GM19023 (cell line): ENCODE results near the gene SPNS2.

ENCODE experiments used
- ATAC-seq: cut with Tn5 transposase; IDR thresholded peaks from one replicate; pipeline ENCODE4 v1.9.1; 2021; ENCODE audit warnings: mild to moderate bottlenecking, moderate library complexity; ENCODE audit not compliant: unreplicated experiment

SPNS2 gene

GRCh38 chr17:4535667-4536258 is 37.1 kb downstream of the SPNS2 start:
- ATAC-seq: no peak

DNA sequence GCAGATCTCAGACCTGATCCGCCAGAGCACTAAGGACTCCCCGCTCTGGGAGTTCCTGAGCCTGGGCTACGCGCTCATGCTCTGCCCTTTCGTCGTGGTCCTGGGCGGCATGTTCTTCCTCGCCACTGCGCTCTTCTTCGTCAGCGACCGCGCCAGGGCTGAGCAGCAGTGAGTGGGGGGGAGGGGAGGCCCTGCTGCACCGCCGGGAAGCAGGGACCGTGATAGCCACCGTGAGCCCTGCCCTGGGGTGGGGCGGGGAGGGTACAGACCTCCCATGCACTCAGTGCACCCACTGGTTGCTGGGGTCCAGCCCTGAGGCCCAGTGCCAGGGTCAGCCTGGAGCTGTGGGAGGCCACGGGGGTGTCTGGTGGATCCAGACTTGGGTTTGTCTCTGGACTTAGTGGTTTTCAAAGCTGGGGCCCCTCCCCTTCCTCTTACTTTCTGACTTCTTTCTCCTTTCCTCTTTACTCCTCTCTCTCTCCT is 37.6 kb downstream of the SPNS2 start:
- no peak for ATAC-seq

- ATAC-seq: no peak
Observed at GRCh38 chr17:4536742-4537411, 38.2 kb downstream of the SPNS2 start.

GRCh38 chr17:4537451-4538235 is 39.0 kb downstream of the SPNS2 start:
- ATAC-seq: no peak

DNA sequence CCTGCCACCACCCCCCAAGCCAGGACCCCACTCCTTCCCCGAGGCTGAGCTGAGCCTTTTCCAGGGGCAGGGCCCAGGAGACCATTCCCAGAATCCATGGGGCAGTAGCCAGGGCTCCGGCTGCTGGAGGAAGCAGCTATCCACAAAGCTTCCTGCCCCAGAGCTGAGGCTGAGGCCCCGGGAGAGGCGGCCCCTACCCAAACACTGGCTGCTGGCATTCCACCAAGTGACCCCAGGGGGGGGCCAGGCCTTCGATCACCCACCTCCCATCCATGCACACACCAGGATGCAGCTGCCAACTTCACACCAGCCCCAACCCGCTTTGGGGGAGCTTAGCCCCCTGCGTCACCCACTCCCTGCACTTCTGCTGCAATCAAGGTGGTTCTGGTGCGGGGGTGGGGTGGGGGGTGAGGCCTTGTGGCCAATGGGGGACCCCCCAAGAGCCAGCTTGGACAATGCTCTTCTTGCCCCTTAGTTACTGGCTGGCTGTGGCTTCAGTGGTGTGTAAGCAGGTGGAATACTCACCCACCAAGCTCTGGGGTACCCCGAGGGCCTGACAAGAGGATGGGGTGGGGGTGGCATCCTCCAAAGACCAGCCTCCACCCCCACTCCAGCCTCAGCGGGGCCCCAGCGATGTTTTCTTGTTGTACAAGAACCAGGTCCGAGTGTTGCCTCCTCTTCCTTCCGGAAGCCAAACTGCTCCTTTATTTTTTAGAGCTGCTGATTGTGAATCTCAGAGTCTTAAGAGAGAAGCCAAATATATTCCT is 39.7 kb downstream of the SPNS2 start:
- ATAC-seq: no peak

GRCh38 chr17:4539025-4539424 is 40.3 kb downstream of the SPNS2 start:
- no peak for ATAC-seq

DNA sequence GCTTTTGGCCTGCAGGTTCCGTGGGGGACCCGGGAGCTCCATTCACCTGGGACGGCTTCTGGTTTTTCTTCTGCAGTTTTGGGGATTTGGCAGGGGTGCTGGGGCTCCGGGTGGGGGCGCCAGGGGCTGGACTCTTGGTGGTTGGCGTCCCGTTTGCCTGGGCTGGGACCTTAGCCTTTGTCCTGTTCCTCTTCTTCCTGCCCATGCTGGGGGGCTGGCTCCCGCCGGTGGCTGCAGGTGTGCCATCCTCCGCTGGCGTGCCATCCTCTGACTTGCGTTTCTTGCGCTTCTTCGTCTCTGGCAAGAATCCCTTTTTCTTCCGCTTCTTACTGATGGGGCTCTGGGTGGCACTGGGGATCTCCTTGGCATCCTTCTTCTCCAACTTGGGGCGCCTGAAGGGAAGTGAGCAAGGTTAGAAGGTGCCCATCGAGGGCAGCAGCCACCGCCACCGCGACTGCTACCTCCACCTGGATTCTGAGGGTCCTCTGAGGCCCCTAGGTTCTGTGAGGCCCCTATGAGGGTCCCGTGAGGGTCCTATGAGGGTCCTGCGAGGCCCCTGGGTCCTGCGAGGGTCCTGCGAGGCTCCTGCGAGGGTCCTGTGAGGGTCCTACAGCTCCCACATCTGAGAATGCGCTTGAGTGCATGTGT is 41.0 kb downstream of the SPNS2 start:
- ATAC-seq: no peak

DNA sequence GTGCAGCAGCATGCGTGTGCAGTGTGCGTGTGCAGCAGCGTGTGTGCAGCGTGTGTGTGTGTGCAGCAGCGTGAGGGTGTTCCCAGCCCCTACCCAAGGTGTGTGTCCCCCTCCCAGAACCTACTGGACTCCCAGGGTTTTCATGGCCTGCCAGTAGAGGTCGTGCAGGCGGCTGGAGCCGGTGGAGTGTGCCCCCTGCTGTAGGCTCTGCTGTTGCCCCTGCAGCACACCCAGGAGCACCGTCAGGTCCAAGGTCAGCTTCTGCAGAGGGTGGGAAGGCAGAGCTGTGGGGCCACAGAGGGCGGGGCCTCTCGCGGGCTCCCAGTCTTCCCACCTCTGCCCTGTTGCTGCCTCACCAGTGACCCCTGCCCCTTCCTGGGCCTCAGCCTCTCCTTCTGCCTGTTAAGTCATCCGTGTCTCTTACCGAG is 41.6 kb downstream of the SPNS2 start:
- ATAC-seq: no peak

GRCh38 chr17:4540687-4541327 is 42.1 kb downstream of the SPNS2 start:
- no peak for ATAC-seq

DNA sequence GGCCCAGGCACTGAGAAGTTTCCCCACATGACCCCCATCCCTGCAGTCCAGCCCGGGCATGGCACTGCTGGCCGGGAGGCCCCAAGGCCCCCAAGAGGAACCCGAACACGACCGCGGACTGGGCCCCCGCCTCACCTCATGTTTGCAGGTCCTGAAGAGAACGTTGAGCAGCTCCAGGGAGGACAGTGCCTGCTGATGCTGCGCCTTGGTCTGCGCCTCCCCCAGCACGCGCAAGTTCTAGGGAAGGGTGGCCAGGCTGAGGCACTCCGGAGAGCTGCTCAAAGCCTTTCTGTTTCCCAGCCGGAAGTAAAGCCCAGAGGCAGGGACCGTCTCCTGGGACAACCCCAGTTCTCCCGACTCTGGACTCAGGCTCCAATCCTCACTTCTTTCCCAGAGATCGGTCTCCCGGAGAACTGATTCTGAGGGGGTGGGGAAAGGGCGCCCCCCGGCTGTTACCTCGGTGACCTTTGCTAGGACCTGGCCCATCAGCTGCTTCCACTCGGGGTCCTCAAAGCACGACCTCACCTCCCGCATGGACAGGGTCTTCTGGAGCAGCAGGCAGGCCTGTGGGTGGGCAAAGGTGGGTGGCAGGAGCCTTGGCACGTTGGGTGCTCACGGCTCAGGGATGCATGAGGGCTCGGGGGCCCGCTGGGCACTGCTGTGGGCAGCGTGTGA is 42.8 kb downstream of the SPNS2 start:
- ATAC-seq: no peak

DNA sequence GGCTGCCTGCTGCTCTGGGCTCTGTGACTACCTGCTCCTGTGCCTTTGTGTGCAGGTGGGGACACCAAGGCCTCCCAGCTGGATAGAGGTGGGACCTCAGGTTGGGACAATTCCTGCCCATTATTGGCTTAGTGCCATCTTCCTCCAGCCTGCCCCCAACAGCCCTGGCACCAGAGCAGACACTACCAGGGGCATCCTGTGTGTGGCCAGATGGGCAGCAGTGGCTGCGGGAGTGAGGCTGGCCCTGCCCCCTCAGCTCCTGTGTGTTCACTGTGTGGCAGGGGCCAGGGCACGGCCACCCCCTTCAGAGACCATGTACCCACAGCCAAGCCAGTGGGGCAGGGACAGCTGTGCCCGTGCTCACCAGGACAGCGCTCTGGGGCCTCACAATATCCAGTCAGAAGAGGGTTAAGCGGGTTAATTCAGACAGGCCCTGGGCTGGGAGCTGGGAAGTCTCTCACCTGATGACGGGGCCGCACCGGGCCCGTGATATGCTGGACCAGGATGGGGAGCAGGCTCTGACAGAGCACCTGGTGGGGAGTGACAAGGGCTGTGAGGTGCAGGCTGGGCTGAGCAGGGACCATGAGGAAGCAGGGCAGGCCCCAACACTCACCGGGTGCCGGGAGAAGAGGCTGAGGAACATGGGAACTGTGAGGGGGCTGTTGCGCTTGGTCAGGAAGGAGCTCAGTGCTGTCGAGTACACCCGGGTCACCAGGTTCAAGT is 43.5 kb downstream of the SPNS2 start:
- no peak for ATAC-seq

DNA sequence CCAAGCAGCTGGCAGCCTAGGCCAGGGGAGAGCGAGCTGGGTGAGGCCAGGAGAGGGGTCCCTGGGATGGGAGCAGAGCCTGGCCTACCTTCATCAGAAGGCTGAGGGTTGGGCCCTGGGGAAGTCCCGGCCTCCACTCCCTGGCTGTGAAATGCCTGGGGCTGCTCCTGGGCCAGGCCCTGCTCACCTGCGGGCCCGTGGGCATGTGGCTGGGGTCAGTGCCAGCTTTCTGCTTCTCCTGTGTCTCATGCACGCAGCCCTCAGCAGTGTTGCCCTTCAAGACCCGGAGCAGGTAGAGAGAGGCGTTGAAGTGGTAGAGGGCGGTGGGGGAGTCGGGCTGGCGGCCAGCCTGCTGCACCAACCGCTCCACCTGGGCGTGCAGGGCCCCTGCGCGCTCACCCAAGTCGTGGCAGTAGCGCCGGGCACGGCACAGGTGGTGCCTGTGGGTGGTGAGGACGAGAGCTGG is 44.1 kb downstream of the SPNS2 start:
- ATAC-seq: no peak

DNA sequence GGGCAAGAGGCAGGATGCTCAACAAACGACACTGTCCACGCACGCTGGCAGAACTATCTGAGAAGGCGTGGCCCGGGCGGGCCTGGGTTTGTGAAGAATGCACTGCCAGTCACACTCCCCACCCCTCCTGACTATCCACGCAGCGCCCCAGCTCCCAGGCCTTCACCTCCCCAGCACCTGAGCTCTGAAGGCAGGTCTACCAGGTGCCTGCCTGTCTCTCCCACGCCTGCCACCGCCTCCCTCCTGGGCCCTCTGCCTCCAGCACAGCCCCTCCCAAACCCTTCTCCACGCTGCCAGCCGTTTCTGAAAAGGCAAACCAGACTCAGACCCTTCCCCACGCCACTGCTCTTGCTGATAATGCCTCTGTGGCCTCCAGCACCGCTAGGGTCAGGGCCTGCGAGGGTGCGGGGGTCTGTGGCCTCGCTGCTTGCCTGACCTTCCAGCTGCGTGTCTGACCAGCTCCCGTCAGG is 44.9 kb downstream of the SPNS2 start:
- ATAC-seq: no peak

DNA sequence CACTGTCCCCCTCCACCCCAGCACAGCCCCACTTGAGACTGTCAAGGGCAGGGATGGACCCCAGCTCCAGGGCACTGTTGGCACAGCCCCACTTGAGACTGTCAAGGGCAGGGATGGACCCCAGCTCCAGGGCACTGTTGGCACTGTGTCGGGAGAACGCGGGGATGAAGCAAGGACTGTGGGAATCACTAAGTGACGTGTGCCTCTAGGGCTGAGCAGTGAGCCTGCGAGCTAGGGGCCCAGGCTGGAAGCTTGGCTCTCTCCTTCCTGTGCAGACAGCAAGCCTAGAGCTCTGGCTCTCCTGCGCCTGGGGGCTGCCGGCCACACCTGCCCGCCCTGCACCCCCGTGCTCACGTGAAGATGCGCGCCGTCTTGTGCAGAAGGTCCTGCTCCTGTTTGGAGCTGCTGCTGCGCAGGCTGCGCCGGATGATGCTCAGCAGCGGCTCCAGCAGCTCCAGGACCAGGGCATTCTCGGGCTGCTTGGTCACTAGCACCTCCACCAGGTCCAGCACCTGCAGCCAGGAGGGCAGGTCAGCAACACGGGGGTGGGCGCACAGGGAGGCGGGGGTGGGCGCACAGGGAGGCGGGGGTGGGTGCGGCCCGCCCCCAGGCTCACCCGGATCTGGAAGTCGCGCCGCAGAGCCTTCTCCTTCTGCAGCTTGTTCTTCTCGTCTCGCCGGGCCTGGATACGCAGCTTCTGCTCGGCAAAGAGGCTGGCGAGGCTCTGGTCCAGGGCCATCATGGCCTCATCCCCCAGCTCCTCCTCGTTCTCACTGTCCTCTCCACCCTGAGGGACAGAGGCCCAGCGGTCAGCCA is 45.7 kb downstream of the SPNS2 start:
- no peak for ATAC-seq

GRCh38 chr17:4544951-4545216 is 46.2 kb downstream of the SPNS2 start:
- ATAC-seq: no peak

DNA sequence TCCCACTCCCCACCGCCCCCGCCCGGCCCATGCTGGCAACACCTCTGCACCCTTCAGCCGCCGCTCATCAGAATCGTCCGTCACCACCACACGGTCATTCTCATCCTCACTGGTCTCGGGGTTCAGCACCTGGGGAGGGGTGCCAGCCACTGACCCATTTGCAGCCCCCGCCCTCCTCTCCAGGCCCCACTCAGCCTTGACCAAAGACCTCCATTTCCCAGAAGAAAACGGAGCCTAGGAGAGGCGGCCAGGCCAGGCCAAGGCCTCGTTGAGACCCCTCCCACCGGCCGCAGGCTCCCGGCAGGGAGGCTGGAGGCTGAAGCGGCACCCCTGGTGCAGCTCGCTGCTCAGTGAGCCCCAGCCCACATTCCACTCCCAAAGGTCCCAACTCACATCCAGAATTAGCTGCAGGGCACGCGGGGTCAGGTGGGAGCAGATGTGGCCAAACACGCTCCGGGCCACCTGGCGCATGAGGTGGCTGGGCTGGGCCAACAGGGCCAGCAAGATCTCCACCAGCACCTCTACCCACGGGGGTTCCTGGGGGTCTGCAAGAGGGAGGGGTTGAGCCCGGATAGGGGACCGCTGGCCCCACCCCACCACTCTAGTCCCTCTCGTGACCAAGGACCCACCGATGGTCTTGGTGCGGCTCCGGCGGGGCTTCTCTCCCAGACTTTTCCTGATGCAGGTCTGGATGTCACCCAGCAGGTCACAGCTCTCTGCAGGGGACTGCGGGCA is 46.7 kb downstream of the SPNS2 start:
- no peak for ATAC-seq

- no peak for ATAC-seq
Observed at GRCh38 chr17:4547118-4547906, 48.6 kb downstream of the SPNS2 start.
